H54 (cell line): ENCODE results near the gene KCNH4.

Source experiments
- DNase-seq: peaks from one replicate; pipeline ENCODE4 v3.0.0; 2011; ENCODE audit warnings: low spot score, mixed read lengths; ENCODE audit not compliant: insufficient read length
- FAIRE-seq: peaks from 3 replicates; lab custom pipeline; 2011; peaks lifted over from hg19 to GRCh38; lab: Jason Lieb, UNC
- POLR2A ChIP-seq: IDR thresholded peaks from 2 replicates; pipeline ENCODE4 v1.6.1; 2011; ENCODE audit warnings: low read depth, mild to moderate bottlenecking, low read length

The KCNH4 gene

GRCh38 chr17:42118545-42118944 lies 62.4 kb downstream of the KCNH4 start:
- FAIRE-seq (no peak), DNase-seq (no peak)
- TF ChIP-seq POLR2A: no peak

DNA sequence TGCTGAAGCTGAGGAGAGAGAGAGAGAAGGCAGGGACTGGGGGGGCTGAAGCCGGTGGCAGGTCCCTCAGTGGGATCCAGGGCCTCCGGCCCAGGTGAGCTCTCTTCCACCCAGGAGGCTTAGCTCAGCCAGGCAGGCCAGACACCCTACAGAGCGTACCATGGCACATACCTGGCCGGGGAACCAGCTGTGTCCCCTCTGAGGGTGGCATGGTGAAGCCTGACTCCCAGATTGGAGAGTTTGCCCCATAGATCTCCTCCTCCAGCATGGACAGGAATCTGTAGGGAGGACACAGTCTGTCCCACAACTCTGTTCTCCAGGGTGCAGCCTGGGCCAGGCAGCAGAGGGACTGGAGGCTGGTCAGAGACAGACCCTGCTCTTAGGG lies 62.8 kb downstream of the KCNH4 start:
- DNase-seq (no peak), FAIRE-seq (no peak)
- TF ChIP-seq POLR2A: no peak

DNA sequence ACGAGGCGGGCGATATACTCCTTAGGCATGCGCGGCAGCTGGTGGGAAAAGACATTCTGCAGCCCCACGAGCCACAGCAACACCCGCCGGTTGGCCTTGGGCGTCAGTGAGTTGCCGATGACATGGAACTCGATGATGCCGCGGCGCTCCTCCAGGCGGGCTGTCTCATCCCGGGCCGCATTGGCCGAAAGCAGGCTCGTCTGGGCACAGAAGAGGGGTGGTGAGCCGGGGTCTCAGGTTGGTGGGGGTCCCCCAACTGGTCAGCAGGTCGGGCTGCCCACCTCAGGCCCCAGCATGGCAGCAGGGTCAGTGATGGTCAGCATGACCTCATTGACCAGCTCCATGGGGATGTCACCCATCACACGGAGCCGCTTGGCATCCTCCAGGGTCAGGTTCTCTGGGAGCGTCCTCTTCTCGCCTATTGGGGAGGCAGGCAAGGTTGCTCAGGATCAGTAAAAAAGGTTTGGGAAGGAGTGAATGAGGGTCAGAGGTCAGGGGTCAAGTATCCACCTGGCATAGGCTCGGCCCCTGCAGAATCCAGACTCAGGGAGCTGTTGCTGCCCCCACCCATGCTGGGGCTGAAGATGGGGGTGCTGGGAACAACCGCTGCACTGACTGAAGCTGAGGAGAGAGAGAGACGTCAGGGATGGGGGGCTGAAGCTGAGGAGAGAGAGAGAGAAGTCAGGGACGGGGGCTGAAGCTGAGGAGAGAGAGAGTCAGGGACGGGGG lies 63.4 kb downstream of the KCNH4 start:
- FAIRE-seq (no peak), DNase-seq (no peak)
- no peak for TF ChIP-seq POLR2A

DNA sequence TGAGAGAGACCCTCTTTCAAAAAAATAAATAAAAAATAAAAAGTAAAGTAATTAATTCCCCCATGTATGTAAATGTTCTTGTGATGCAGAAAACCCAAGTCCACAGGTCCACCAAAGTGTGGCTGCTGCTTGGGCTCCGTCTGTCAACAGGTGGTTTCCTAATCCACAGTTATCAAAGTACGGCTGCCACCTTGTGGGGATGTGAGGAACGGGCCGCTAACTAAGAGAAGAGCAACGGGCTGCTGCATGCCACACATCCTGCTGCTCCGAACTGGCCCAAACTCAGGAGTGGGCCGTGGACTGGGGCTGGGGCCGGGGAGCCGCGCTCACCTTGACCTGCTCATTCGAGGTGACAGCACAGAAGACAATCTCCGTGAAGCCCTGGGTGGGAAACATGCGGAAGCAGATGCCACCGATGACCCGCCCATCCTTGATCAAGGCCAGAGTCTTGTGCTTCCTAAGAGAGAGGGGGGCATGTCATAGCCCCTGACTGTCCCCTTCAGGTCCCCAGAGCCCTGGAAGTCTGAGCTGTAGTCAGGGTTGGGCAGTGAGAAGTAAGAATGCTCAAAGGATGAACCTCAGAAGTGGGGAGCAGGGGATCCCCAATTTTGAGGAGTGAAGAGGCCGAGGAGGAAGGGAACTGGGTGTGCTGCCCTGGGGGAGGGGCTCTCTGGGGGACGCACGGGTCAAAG lies 64.1 kb downstream of the KCNH4 start:
- no peak for TF ChIP-seq POLR2A
- no peak for FAIRE-seq
- peak; percentile 77 for DNase-seq

DNA sequence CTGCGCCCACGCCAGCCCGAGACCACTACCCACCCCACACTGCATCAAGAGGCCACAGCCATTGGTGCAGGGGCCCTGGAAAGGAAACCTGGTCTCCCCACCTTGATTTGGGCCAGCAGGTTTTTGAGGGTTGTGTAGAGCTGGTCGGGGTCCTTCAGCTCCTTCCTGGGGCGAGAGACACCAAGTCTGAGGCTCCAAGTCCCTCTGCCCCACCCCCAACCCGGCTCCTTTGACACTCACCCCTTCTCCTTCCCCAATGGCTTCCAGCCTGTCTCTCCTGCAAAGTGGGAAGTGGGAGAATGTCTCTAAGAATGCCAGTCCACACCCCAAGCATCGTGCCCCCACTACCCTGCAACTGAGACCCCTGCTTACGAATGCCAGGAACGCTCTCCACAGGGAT lies 66.8 kb downstream of the KCNH4 start:
- no peak for TF ChIP-seq POLR2A
- no peak for DNase-seq
- no peak for FAIRE-seq

DNA sequence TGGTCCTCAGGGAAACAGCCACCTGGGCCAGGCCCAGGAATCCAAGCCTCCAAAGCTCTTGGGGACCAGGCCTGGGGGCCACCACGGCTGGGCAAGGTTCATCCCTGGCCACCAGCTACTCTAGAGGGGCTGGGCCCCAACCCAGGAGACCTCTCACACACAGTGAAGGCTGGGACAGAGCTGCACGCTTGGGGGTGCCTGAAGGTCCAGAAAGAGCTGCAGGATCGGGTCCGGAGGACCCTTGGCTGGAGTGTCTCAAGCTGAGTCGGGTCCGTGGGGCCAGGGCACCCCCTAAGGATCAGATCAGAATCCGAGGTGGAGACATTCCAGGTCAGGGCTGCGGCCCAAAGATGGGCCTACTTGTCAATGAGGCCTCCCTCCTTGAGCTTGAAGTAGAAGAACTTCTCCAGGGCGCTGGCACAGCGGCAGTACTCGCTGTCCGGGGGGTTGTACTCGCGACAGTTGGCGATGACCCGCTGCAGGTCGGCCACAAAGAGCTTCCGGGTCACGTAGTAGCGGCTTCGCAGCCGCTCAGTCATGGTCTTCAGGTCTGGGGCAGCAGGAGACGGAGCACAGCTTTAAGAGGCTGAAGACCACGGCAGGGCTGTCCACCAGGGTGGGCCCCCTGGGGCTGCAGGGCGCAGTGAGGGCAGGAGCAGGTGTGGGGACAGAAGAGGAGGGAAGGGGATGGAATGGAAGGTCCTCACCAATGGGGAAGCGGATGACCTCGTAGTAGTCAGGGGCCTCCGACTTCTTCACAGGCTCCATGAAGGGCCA lies 67.5 kb downstream of the KCNH4 start:
- FAIRE-seq: no peak
- TF ChIP-seq POLR2A: no peak

GRCh38 chr17:42112552-42113176 lies 68.3 kb downstream of the KCNH4 start, which contains the start of gene DHX58:
Gene DHX58, minus strand, starts transcription at chr17:42112714. Its CDS starts 822 bp downstream, at chr17:42111892.
- peak; percentile 45 for FAIRE-seq
- peak; percentile 75 for TF ChIP-seq POLR2A
- DNase-seq: peak; percentile 95

More for the DNA sequence above, 67.5 kb downstream of the KCNH4 start:
- DNase-seq: no peak

DNA sequence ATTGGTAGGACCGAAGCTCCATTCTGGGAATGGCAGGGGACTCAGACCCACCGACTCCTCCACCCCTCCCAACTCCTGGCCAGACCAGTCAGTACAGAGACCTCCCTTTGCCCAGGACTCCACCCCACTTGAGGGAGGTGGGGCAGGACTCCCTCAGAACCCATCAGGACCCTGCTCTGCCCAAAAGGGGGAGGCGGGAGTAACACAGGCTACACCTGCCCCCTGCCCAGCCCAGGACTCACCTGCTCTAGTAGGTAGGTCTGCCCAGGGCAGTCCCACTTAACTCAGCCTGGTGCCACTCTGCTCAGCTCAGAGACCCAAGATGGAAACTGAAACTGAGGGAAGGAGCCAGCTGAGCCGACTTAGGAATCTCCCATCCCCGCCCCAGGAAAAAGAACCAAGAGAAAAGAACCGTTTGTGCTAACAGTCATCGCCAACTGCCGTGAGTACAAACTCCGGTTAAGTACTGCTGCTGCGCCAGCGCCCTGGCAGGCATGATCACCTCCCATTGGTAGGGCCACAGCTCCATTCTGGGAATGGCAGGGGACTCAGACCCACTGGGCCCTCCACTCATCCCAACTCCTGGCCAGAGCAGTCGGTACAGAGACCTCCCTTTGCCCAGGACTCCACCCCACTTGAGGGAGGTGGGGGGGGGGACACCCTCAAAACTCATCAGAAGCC lies 68.9 kb downstream of the KCNH4 start:
- TF ChIP-seq POLR2A: no peak
- no peak for FAIRE-seq
- peak; percentile 74 for DNase-seq

- DNase-seq: no peak
- no peak for FAIRE-seq
- no peak for TF ChIP-seq POLR2A
Observed at GRCh38 chr17:42111265-42111636, 69.7 kb downstream of the KCNH4 start.

GRCh38 chr17:42110301-42111264 lies 70.4 kb downstream of the KCNH4 start:
- FAIRE-seq (no peak), DNase-seq (no peak)
- TF ChIP-seq POLR2A: no peak

DNA sequence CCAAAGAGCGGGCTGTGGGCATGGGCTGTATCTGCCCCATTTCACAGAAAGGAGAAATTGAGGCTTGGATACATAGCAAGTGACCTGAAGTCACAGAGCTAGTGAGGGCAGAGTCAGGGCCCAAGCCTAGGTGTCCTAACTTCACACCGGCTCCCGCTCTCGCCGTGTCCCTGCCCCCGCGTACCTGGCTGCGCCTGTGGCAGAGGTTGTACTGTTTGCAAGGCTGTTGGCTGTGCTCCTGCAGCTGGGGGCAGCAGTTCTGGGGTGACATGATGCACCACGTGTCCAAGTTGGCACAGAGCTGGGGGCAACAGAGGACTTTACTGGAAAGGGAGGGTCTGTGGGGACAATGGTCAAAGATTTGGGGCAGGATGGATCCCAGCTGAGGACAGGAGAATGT lies 71.9 kb downstream of the KCNH4 start:
- no peak for FAIRE-seq
- DNase-seq: no peak
- no peak for TF ChIP-seq POLR2A
